LoVo (cell line): Measurements from ENCODE around the gene ZKSCAN7.
"Not testable (repeated sequence)": the region's sequence is repeated elsewhere in the genome, so short reads cannot be mapped to it uniquely, and the experiment has no call there.

Experiments
- DNase-seq: peaks from one replicate; pipeline ENCODE4 v3.0.0-alpha.2; 2016; ENCODE audit warnings: low spot score

ZKSCAN7 gene

GRCh38 chr3:44577354-44577952 is 22.5 kb downstream of the ZKSCAN7 start:
- DNase-seq, result not testable (repeated sequence)

DNA sequence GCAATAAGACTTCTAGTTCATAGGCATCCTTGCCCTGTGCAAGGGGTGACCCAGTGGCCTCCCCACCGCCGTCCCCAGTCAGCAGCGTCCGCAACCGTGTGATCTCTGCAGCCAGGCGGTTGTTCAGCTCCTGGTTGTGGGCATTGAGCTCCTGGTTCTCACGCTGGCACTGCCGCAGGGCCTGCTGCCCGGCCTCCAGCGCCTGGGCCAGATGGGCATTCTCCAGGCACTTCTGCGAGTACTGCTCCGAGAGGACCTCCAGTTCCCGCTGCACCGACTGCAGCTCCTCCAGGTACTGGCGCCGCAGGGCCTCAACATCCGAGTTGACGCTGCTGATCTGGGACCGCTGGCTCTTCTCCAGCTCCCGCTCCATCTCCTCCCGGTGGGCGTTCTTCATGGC is 23.3 kb downstream of the ZKSCAN7 start:
- not testable (repeated sequence) for DNase-seq

DNA sequence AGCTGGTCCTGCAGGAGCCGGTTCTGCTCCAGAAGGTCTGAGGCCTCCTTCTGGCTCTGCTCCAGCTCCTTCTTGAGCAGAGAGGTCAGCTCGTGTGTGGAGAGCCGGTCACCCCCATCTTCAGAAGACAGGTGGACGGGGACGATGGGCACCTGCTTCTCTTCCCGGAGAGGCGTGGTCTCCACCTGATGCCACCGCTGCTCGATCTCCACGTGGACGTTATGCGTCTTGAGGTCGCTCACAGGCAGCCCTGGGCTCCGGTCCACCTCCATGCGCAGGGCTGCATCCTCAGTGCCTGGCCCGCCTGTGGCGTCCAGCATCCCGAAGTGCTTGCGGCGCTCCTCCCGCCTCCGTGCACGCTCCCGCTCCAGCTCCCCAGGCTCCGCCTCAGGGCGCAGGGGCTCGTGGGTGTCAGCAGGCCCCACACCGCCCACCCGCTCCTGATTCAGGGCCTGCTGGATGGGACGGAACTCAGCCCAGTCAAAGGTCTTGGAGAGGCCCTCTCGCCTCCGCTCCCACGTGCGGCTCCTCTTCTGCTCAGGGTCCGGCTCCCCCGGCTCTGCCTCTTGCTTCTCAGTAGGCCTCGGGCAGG is 24.0 kb downstream of the ZKSCAN7 start:
- DNase-seq, result not testable (repeated sequence)

- DNase-seq, result not testable (repeated sequence)
Measured at GRCh38 chr3:44579749-44580148, 24.8 kb downstream of the ZKSCAN7 start.

DNA sequence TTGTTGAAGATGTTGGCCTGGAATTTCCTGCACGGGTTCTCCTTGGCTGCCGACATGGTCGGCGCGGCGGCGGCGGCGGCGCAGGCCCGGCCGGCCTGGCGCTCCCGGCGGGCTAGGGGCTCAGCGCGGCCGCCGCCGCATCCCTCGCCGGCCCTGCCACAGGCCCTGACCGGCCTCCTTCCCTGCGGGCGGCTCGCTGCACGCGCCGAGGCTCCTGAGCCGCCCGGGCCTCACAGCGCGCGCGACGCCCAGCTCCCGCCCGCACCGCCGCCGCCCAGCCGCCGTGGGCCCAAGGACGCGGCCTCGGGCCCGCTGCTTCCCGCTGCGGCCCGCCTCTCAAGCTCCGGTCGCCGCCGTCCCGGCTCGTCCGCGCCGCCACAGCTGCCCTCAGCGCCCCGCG is 26.0 kb downstream of the ZKSCAN7 start:
- not testable (repeated sequence) for DNase-seq

DNA sequence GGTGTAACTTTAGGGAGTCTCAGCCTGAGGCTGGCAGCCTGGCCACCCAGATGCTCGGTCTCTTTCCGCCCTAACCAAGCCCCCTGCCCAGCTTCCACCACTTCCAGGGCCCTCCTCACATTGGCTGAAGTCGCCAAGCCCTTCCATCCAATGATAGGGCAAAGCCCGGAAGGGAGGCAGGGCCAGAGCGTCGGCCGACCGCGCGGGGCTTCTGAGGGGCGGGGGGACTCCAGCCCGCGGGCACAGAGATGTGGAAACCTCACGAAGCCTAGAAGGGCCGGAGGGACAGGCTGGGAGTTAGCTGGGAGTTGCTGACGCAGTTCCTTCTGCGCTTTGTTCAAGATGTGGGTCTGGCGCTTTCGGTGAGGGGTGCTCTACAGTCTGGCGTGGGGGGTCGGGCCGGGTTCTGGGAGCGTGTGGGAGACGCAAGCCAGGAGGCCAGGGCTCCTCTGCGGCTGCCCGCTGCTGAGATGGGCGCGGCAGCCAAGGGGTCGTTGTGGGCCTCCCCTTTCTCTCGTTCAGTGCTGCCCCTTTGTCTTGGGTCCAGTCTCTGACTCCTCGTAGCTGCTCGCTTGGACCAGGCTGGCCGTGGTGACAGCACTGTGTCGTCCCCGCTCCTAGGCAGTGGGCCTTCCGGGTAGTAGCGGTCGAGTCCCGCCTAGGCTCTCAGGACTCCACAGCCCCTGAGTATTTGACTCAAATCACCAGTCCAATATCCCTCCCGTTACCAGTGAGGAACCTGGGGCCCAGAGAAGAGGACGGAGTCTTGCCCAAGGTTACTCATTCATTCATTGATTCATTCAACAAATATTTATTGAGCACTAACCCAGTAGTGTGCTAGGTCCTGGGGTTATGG is 29.9 kb downstream of the ZKSCAN7 start, which contains the start of gene ZNF660:
ZNF660 (plus strand) TSS at position 319 of the 856 bp plus-strand sequence. CDS start 9,230 bp downstream, outside the sequence.
- no peak for DNase-seq

- no peak for DNase-seq
Measured at GRCh38 chr3:44596621-44597020, 41.6 kb downstream of the ZKSCAN7 start.

- no peak for DNase-seq
Measured at GRCh38 chr3:44601749-44602148, 46.8 kb downstream of the ZKSCAN7 start.

- no peak for DNase-seq
Measured at GRCh38 chr3:44612678-44613077, 57.7 kb downstream of the ZKSCAN7 start.
